BLaER1 (cell line): ENCODE measurements around the gene TRAF4.
"Not testable (repeated sequence)": the region's sequence is repeated elsewhere in the genome, so short reads cannot be mapped to it uniquely, and the experiment has no call there.

Source experiments
- H3K27ac ChIP-seq: shearing (Covaris generic); formaldehyde crosslinking; 2 replicates; pipeline ENCODE4 v1.8.1; 2022
- H3K27me3 ChIP-seq: shearing (Covaris generic); formaldehyde crosslinking; 2 replicates; pipeline ENCODE4 v1.8.1; 2022
- H3K36me3 ChIP-seq: shearing (Covaris generic); formaldehyde crosslinking; 2 replicates; pipeline ENCODE4 v1.8.1; 2022
- H3K4me1 ChIP-seq: shearing (Covaris generic); formaldehyde crosslinking; 2 replicates; pipeline ENCODE4 v1.8.1; 2022
- H3K4me2 ChIP-seq: shearing (Covaris generic); formaldehyde crosslinking; 2 replicates; pipeline ENCODE4 v1.8.1; 2022
- H3K4me3 ChIP-seq: shearing (Covaris generic); formaldehyde crosslinking; 2 replicates; pipeline ENCODE4 v1.8.1; 2022
- H3K9ac ChIP-seq: shearing (Covaris generic); formaldehyde crosslinking; 2 replicates; pipeline ENCODE4 v1.8.1; 2022
- H3K9me3 ChIP-seq: shearing (Covaris generic); formaldehyde crosslinking; 2 replicates; pipeline ENCODE4 v1.8.1; 2022
- H4K20me1 ChIP-seq: shearing (Covaris generic); formaldehyde crosslinking; 2 replicates; pipeline ENCODE4 v1.8.1; 2022
- Cebpa-rat ChIP-seq: shearing (Covaris generic); IDR thresholded peaks from 2 replicates; pipeline ENCODE4 v1.8.1; 2022

The TRAF4 gene

DNA sequence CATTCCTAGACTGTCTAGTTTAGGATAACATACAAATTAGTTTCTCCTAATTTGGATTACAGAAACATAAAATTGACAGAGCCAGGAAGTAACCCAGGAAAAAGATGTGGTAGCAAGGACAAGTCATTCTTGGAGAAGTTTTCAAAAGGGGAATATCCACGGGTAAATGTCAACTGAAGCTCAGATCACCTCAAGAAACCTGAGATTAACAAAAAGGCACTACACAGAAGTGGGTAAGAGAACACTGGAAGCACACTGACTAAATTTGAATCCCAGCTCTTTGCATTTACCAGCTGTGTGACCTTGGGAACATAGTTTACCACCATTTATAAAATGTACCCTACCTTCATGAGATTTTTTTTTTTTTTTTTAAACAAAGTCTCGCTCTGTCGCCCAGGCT, 39.4 kb downstream of the TRAF4 start:
- Histone ChIP-seq H3K36me3 (peaks cover 26% of the 10 kb centered on the region; the same call in 1 of the 2 replicates), H3K9ac (no peak overlapping the region), H3K4me2 (no peak overlapping the region), H3K27ac (no peak overlapping the region), H4K20me1 (peaks cover 85% of the 10 kb centered on the region), H3K4me1 (peaks cover 11% of the 10 kb centered on the region; the same call in 1 of the 2 replicates), H3K4me3 (no peak overlapping the region), H3K9me3 (no peaks in the 10 kb centered on the region), H3K27me3 (no peaks in the 10 kb centered on the region)
- no peak for TF ChIP-seq Cebpa-rat

DNA sequence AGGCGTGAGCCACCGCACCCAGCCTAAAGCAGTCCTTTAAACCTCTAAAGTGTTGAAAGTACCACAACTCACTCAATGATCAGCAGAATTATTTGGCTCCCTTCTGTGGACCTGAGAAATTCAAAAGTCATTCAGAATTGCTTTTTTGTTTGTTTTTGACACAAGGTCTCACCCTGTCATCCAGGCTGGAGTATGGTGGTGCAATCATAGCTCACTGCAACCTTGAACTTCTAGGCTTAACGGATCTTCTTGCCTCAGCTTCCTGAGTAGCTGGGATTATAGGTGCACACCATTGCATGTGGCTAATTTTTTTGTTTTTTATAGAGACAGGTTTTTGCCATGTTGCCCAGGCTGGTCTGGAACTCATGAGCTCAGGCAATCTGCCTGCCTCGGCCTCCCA, 44.3 kb downstream of the TRAF4 start:
- Histone ChIP-seq H3K4me2 (no peak overlapping the region), H3K27me3 (no peaks in the 10 kb centered on the region), H3K9me3 (no peaks in the 10 kb centered on the region), H3K27ac (no peak overlapping the region), H3K4me3 (no peak overlapping the region), H3K9ac (no peak overlapping the region), H4K20me1 (peaks cover 87% of the 10 kb centered on the region), H3K4me1 (0 out of 2 replicates have a peak, but pooled peaks cover 15% of the 10 kb centered on the region), H3K36me3 (peaks cover 30% of the 10 kb centered on the region; the same call in 1 of the 2 replicates)
- no peak for TF ChIP-seq Cebpa-rat

DNA sequence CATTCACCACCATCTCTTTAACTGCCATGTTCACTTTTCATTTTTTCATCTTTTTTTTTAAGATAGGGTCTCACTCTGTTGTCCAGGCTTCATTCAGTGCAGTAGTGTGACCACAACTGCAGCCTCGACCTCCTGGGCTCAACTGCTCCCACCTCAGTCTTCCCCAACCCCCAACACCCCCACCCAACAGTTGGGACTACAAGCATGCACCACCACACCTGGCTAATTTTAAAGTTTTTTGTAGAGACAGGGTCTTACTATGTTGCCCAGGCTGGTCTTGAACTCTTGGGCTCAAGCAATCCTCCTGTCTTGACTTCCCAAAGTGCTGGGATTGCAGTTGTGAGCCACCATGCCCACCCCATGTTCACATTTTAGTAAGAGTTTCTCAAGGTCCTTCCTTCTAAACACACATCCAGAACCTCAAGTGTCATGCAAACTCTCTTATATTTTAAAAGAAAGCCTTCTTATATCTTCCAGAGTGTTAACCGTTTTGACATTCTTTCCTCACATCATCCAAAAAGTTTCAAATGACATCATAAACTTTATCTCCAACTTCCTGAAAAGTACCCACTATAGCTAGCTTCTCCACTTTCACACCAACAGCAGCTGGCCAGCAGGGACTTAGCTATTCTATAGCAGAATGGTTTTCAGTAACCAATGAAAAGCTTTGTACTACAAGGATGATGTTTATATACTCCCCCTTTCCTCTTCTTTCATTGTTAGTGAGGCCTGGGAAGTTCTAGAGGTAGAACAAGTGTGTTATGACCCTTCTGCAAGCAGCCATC, 49.3 kb downstream of the TRAF4 start:
- no peaks in the 10 kb centered on the region for H3K9me3 ChIP-seq
- H3K36me3 ChIP-seq, result peaks cover 38% of the 10 kb centered on the region; the same call in 1 of the 2 replicates
- H3K27ac ChIP-seq, result no peak overlapping the region
- H3K9ac ChIP-seq, result no peak overlapping the region
- TF ChIP-seq Cebpa-rat, result no peak
- H3K4me2 ChIP-seq, result no peak overlapping the region
- H3K27me3 ChIP-seq, result no peaks in the 10 kb centered on the region
- H4K20me1 ChIP-seq, result peaks cover 91% of the 10 kb centered on the region
- H3K4me1 ChIP-seq, result 0 out of 2 replicates have a peak, but pooled peaks cover 6% of the 10 kb centered on the region
- H3K4me3 ChIP-seq, result no peak overlapping the region

DNA sequence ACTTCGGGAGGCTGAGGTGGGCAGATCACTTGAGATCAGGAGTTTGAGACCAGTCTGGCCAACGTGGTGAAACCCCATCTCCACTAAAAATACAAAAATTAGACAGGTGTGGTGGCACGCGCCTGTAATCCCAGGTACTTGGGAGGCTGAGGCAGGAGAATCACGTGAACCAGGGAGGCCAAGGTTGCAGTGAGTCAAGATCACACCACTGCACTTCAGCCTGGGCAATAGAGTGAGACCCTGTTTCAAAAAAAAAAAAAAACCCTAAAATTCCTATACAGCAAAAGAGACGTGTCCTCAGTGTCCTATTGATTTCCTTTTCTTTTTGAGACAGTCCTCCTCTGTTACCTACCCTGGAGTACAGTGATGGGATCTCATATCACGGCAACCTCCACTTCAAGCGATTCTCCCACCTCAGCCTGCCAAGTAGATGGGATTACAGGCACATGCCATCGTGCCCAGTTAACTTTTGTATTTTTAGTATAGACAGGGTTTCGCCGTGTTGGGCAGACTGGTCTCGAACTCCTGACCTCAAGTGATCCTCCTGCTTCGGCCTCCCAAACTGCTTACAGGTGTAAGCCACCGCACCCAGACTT, 51.1 kb downstream of the TRAF4 start:
- H3K4me1 ChIP-seq, H3K4me3 ChIP-seq, H3K27ac ChIP-seq, H3K9me3 ChIP-seq, H3K27me3 ChIP-seq, H3K4me2 ChIP-seq, H3K9ac ChIP-seq: not testable (repeated sequence)
- H4K20me1 ChIP-seq, result peaks cover 95% of the 10 kb centered on the region
- peaks cover 39% of the 10 kb centered on the region for H3K36me3 ChIP-seq

DNA sequence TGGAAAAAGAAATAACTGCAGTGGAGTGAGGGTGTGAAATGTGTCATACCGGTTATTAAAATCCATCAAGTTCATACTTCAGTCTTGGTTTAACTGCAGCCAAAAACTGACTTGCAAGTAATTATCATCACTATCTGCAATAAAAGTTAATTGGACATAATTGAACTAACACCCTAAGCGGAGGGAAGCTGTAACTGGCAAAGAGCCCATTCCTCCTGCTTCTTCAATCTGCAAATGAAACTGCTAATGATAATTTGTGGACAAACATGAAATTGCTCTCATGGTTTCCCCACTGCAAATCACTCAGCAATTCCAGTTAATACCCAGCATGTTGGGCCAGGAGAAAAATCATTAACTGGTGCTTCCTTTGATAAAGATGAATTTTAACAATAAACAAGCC, 52.3 kb downstream of the TRAF4 start:
- Histone ChIP-seq H3K9me3 (no peaks in the 10 kb centered on the region), H3K27ac (no peak overlapping the region), H3K36me3 (peaks cover 43% of the 10 kb centered on the region), H3K9ac (no peak overlapping the region), H3K4me2 (no peak overlapping the region), H4K20me1 (peaks cover 92% of the 10 kb centered on the region), H3K27me3 (no peaks in the 10 kb centered on the region), H3K4me3 (no peak overlapping the region), H3K4me1 (no peaks in the 10 kb centered on the region)
- no peak for TF ChIP-seq Cebpa-rat
